Keratinocyte (primary cell): ENCODE results near the gene CNP.

Experiments used
- CTCF ChIP-seq, 3 experiments: IDR thresholded peaks in 1 of 3; conservative IDR thresholded peaks in 1 of 3; optimal IDR thresholded peaks in 1 of 3; 2 replicates in 2 of 3; 3 replicates in 1 of 3; pipeline versions ENCODE3 to v1.5.1; 2011; ENCODE audit warnings: low read length in 3 of 3, mild to moderate bottlenecking in 3 of 3, moderate library complexity in 2 of 3, control low read depth in 1 of 3, inconsistent platforms in 1 of 3; ENCODE audit not compliant: insufficient read depth in 2 of 3; ENCODE audit errors: extremely low read depth in 1 of 3
- EZH2 ChIP-seq: IDR thresholded peaks from one replicate; pipeline ENCODE4 v1.6.1; 2012; ENCODE audit warnings: inconsistent platforms, mild to moderate bottlenecking, low read length, moderate library complexity

- no peak for TF ChIP-seq CTCF (optimal IDR thresholded peaks at IDR 0.05 in 1 of 3, IDR thresholded peaks at IDR 0.05 in 1 of 3, conservative IDR thresholded peaks at IDR 0.05 in 1 of 3; ENCODE audit: extremely low read depth in 1 of 3, insufficient read depth in 2 of 3, low read length in 3 of 3)
- TF ChIP-seq EZH2: no peak
These were observed 49.8 kb downstream of the CNP start for GRCh38 chr17:42016411-42016831.
